NCI-H1105 treated with DMSO at 0.1 percent for 48 hours (cell line): ENCODE results near the gene LRRC4B.
"Not testable (repeated sequence)": the region's sequence is repeated elsewhere in the genome, so short reads cannot be mapped to it uniquely, and the experiment has no call there.

Experiments
- DNase-seq: peaks from one replicate; lab custom pipeline; 2025; lab: John Stamatoyannopoulos, UW

Gene LRRC4B

DNA sequence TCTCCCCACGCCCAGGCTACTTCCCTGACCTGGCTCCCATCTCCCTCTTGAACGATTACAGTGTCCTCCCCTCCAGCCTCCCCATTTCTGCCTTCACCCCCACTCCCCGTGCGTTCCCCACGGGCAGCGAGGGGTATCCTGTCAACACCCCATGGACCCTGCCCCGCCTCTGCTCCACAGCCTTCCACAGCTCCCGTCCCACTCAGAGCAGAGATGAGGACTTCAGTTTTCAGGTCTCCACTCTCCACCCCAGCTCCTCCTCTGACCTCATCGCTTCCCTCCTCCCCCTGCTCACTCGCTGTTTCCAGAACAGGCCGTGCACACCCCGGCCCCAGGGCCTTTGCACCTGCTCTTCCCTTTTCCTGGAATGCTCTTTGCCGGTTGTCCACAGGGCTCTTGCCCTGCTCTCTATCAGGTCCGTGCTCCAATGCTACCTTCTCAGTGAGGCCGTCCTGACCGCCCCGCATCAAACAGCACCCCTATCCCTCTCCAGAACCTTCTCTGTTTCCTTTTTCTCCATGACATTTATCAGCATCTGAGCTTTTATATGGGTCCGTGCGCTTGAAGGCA is 15.0 kb downstream of the LRRC4B start:
- no peak for DNase-seq

GRCh38 chr19:50552540-50552939 is 15.7 kb downstream of the LRRC4B start:
- no peak for DNase-seq

DNA sequence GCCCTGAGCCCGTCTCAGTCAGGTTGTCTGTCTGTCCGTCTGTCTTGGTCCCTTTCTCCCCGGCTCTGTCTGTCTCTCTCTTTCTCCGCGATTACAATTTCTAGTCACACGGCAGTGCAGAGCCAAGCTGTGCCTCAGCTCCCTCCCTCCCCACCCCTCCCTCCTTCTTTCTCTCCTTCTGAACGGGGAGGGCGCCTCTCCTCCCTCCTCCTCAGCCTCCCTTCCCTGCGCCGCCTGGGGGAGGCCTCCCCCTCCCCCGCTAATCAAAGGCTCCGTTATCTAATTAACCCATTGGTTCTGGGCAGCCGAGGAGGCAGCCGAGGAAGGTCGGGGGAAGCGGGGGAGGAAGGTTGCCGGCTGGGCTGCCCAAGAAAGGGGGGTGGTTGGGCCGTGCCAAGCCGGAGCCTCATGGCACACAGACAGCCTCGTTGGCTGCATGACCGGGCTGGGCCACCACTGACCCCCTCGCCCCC is 16.5 kb downstream of the LRRC4B start:
- DNase-seq = no peak

DNA sequence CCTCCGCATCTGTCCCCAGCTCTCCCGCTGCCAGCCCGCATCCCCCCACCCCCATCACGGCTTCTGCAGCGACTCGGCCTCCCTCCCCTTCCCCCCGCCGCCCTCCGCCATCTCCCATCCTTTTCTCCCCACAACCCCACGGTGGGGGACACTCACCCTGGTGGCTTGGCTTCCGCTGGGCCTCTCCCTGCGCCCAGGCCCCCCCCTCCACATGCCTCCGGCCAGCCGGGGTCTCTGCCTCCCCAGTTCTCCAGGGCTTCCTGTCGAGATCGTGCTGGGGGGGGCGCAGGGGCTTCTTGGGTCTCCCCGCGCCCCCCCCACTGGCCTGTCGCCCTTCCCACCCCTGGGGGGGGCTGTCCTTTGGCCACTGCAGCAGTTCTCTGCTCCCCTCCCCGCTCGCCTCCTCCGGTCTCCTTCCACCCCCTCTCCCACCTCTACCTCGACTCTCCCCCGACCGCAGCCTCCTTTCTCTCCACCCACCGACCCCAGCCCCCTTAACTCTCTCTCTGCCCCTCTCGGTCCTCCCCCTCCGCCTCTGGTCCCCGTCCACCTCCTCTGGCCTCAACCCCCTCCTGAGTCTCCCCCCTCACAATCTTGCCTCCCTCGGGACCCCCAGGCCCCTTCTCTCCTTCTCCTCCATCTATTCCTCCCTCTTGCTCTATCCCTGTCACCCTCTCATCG is 17.1 kb downstream of the LRRC4B start:
- no peak for DNase-seq

DNA sequence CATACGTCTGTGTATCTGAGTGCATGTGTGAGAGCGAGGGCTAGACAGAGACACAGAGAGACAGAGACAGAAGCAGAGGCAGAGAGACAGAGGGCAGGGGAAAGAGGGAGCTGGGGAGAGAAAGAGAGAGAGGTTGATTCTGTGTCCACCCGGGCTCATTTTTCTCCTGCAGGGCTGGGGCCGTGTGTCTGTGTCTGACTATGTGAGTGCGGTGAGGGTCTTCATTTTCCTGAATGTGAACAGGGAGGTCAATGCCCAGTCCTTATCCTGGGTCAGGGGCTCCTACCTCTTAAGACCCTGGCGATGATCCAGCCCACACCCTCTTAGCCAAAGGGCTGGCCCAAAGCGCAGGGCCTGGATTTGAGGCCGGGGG is 17.7 kb downstream of the LRRC4B start:
- no peak for DNase-seq

GRCh38 chr19:50549927-50550593 is 18.2 kb downstream of the LRRC4B start:
- no peak for DNase-seq

GRCh38 chr19:50549059-50549926 is 18.9 kb downstream of the LRRC4B start:
- DNase-seq = no peak

DNA sequence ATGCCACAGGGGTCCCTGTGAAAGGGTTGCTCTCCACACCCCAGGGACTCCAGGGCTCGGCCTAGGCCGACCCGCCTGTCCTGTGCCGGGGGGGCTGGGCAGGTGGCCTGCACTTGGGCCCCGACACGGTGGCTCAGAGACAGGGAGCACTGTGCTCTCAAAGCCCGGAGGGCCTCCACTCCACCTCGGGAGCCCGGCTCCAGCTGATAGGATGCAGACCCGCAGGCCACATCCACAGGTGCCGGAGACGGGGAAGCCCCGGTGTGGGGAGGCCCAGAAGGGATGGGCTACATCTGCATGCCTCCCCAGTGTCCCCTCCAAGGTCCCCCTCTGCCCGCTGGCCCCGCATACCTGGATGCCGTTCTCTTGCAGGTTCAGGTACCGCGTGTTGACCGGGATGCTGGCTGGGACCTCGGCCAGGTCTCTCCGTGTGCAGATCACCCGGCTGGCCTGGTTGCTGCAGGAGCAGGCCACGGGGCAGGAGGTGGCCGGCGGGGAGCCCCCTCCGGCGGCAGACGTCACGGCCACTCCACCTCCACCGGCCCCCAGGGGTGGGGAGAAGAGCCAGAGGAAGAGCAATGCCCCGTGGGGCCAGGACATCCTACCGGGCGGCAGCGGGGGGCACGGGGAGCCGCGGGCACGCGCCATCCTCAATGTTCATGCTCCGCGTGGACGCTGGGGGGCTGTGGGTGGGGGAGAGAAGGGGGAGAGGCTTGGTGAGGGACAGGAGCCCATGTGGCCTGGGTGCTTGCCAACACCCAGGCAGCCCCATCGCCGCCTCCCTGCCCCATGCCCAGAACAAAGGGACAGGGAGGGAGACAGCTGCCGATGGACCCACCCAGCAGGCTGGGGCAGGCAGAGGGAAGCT is 19.8 kb downstream of the LRRC4B start:
- no peak for DNase-seq

GRCh38 chr19:50547385-50548190 is 20.6 kb downstream of the LRRC4B start:
- DNase-seq = no peak

- no peak for DNase-seq
These were observed 21.6 kb downstream of the LRRC4B start for GRCh38 chr19:50546527-50547221.

- no peak for DNase-seq
These were observed 25.3 kb downstream of the LRRC4B start for GRCh38 chr19:50542943-50543342.

GRCh38 chr19:50537769-50538230 is 30.4 kb downstream of the LRRC4B start:
- peak; percentile 39 for DNase-seq

DNA sequence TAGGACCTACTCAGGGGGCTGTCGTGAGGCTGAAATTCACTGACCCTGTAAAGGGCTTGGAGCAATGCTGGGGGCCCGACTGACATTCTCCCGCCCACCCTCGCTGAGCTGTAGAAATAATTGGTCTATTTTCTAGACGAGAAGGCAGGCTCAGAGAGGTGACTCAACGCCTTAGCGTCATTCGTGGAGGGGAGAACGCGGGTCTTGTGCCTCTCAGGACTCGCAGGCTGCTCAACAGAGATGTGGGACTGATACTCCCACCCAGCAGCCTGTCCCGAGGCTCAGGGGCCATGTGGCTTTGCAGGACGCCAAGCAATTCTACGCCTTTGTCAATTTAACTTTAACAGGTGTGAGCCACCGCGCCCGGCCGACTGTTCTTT is 30.9 kb downstream of the LRRC4B start:
- no peak for DNase-seq

GRCh38 chr19:50536662-50537305 is 31.5 kb downstream of the LRRC4B start:
- DNase-seq = no peak

GRCh38 chr19:50535672-50536187 is 32.5 kb downstream of the LRRC4B start:
- DNase-seq = no peak

DNA sequence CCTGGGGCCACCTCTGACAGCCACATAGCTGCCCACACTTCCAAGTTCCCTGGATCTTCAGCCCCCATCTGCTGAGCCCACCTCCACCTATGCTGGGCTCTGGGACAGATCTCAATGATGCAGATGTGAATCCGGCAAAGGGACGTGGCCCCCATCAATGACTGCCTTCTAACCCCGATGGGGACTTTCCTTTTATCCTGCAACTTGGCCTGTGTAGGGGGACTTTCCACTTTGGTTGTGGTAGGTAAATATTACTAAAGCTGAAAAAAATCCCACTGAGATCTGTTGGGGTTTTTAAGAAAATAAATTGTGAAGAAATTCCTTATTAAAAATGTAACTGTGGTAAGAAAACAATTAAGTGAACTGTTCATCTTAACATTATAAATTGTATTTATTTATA is 33.8 kb downstream of the LRRC4B start:
- no peak for DNase-seq

DNA sequence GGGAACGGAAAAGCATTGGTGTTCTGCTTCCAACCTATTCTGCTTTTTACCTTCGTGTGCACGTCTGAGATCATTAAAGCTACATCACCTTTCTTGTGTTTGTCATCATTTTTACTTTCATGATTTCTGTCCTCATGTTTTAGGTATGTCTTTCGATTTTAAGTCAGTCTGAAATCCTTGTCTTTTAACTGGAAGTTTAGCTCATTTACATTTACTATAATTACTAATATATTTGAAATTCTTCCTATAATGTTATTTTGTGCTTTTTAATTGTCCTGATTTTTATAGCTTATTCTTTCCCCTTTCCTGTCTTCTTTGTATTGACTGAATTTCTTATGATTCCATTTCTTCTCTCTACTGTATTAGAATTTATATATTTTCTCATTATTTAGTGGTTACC is 35.3 kb downstream of the LRRC4B start:
- DNase-seq = no peak

GRCh38 chr19:50531171-50531612 is 37.0 kb downstream of the LRRC4B start:
- no peak for DNase-seq

DNA sequence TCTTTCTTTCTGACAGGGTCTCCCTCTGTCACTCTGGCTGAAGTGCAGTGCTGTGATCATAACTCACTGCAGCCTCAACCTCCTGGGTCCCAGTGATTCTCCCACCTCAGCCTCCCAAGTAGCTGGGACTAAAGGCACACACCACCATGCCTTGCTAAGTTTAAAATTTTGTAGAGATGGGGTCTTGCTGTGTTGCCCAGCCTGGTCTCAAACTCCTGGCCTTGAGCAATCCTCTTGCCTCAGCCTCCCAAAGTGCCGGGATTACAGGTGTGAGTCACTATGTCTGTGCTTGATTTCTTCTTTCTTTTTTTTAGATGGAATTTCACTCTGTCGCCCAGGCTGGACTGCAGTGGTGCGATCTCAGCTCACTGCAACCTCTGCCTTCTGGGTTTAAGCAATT is 40.2 kb downstream of the LRRC4B start:
- not testable (repeated sequence) for DNase-seq
